ENCODE results near the gene MARK1.

- TF ChIP-seq CTCF (IDR thresholded peaks at IDR 0.05) (no peak), POLR2AphosphoS5 (IDR thresholded peaks at IDR 0.05) (no peak), POLR2A (IDR thresholded peaks at IDR 0.05) (no peak)
Measured at GRCh38 chr1:220516014-220516721, 11.8 kb upstream of the MARK1 start.
